Tibial artery (tissue), 4 donors: ENCODE data around the gene IKZF4.
"Not testable (repeated sequence)": the region's sequence is repeated elsewhere in the genome, so short reads cannot be mapped to it uniquely, and the experiment has no call there.

Source experiments
- DNase-seq, 2 donors: peaks; one replicate each; pipeline ENCODE4 v3.0.0-alpha.2; 2019
- H3K27ac ChIP-seq, 2 donors: fragments of 200-600 bp; sonication (generic) in 1 of 2; 1 replicate in 1 of 2; 2 replicates in 1 of 2; pipeline ENCODE4 v1.5.1; 2018 to 2019; ENCODE audit warnings: mild to moderate bottlenecking in 1 of 2
- H3K27me3 ChIP-seq, 2 donors: fragments of 200-600 bp; sonication (generic) in 1 of 2; one replicate each; pipeline versions ENCODE4 v1.5.1 to v1.6.0; 2016 to 2019
- H3K36me3 ChIP-seq, 3 donors: fragments of 200-600 bp; sonication (generic) in 2 of 3; one replicate each; pipeline ENCODE4 v1.5.1; 2016 to 2019; ENCODE audit warnings: mild to moderate bottlenecking in 2 of 3
- H3K4me1 ChIP-seq, 4 donors: fragments of 200-600 bp; sonication (generic) in 2 of 4; 1 replicate in 3 of 4; 2 replicates in 1 of 4; pipeline ENCODE4 v1.5.1; 2016 to 2019
- H3K4me3 ChIP-seq, 2 donors: fragments of 200-600 bp; sonication (generic) in 1 of 2; 1 replicate in 1 of 2; 2 replicates in 1 of 2; pipeline ENCODE4 v1.5.1; 2018 to 2019; ENCODE audit warnings: mild to moderate bottlenecking in 2 of 2
- H3K9me3 ChIP-seq, 3 donors: fragments of 200-600 bp; sonication (generic) in 1 of 3; one replicate each; pipeline ENCODE4 v1.5.1; 2016 to 2019
- CTCF ChIP-seq, 2 experiments: fragments of 200-600 bp in 1 of 2; fragments of 450-650 bp in 1 of 2; IDR thresholded peaks; one replicate each; pipeline ENCODE4 v1.5.1; 2017 to 2019; ENCODE audit warnings: antibody characterized with exemption in 2 of 2, mild to moderate bottlenecking in 1 of 2, moderate library complexity in 1 of 2
- intact Hi-C: fragments of 100-400 bp; cut with DNase I; formaldehyde crosslinking; loops from one replicate; pipeline ENCODE4 v1.15.0; 2023; ENCODE audit warnings: low total_unique reads

IKZF4 gene

GRCh38 chr12:55974308-55974730, 46.5 kb upstream of the IKZF4 start:
- Histone ChIP-seq H3K36me3 (peaks cover 0 to 26% (median 4%) of the 10 kb centered on the region in 3 donors), H3K27ac (peak overlapping the region; percentile 97 to 100), H3K27me3 (no peaks in the 10 kb centered on the region), H3K9me3 (no peaks in the 10 kb centered on the region), H3K4me1 (peaks cover 0 to 53% (median 35%) of the 10 kb centered on the region in 4 donors), H3K4me3 (peak overlapping the region; percentile 82 to 100)
- intact Hi-C loops: no loop called here
- TF ChIP-seq CTCF (IDR thresholded peaks at IDR 0.05): no peak
- DNase-seq: peak in 1 of 2 donors; percentile 38

- H3K4me1 ChIP-seq: peaks cover 0 to 39% (median 25%) of the 10 kb centered on the region in 4 donors
- no peak for DNase-seq
- peaks cover 0 to 30% (median 14%) of the 10 kb centered on the region in 3 donors for H3K36me3 ChIP-seq
- intact Hi-C loops: no loop called here
- no peaks in the 10 kb centered on the region for H3K27me3 ChIP-seq
- TF ChIP-seq CTCF (IDR thresholded peaks at IDR 0.05): no peak
- no peak overlapping the region for H3K27ac ChIP-seq
- H3K9me3 ChIP-seq: no peaks in the 10 kb centered on the region
- no peak overlapping the region for H3K4me3 ChIP-seq
These were observed 42.5 kb upstream of the IKZF4 start for GRCh38 chr12:55978393-55978792.

GRCh38 chr12:55979069-55979468, 41.8 kb upstream of the IKZF4 start:
- Histone ChIP-seq H3K9me3 (no peaks in the 10 kb centered on the region), H3K27me3 (no peaks in the 10 kb centered on the region), H3K36me3 (peaks cover 0 to 37% (median 14%) of the 10 kb centered on the region in 3 donors), H3K27ac (no peak overlapping the region), H3K4me1 (peaks cover 0 to 39% (median 25%) of the 10 kb centered on the region in 4 donors), H3K4me3 (no peak overlapping the region)
- intact Hi-C loops: no loop called here
- DNase-seq: no peak
- no peak for TF ChIP-seq CTCF (IDR thresholded peaks at IDR 0.05)

- peaks cover 7 to 64% (median 39%) of the 10 kb centered on the region in 3 donors for H3K36me3 ChIP-seq
- H3K27ac ChIP-seq, H3K27me3 ChIP-seq, DNase-seq, H3K4me3 ChIP-seq, intact Hi-C loops, H3K9me3 ChIP-seq: not testable (repeated sequence)
- H3K4me1 ChIP-seq: peaks cover 0 to 14% (median 10%) of the 10 kb centered on the region in 4 donors
These were observed 39.0 kb upstream of the IKZF4 start for GRCh38 chr12:55981882-55982281.

GRCh38 chr12:55982319-55982936, 38.4 kb upstream of the IKZF4 start:
- Histone ChIP-seq H3K9me3 (no peaks in the 10 kb centered on the region), H3K27me3 (no peaks in the 10 kb centered on the region), H3K36me3 (peaks cover 13 to 69% (median 44%) of the 10 kb centered on the region in 3 donors), H3K4me3 (no peak overlapping the region), H3K4me1 (peaks cover 0 to 9% (median 5%) of the 10 kb centered on the region in 4 donors), H3K27ac (no peak overlapping the region)
- intact Hi-C loops: no loop called here
- no peak for DNase-seq
- no peak for TF ChIP-seq CTCF (IDR thresholded peaks at IDR 0.05)

GRCh38 chr12:55983232-55983842, 37.5 kb upstream of the IKZF4 start:
- no peak for DNase-seq
- H3K9me3 ChIP-seq: no peaks in the 10 kb centered on the region
- H3K4me1 ChIP-seq: peaks cover 0 to 4% (median 0%) of the 10 kb centered on the region in 4 donors
- no peak for TF ChIP-seq CTCF (IDR thresholded peaks at IDR 0.05)
- H3K36me3 ChIP-seq: peaks cover 21 to 78% (median 53%) of the 10 kb centered on the region in 3 donors
- intact Hi-C loops: no loop called here
- H3K4me3 ChIP-seq: no peak overlapping the region
- no peaks in the 10 kb centered on the region for H3K27me3 ChIP-seq
- H3K27ac ChIP-seq: no peak overlapping the region
